ENCODE data around the gene GATC. TPM values are rescaled to one million over a fixed set of nuclear protein-coding genes. Genes with fewer than 3 reads are reported as not detected.
"Not testable (repeated sequence)": the region's sequence is repeated elsewhere in the genome, so short reads cannot be mapped to it uniquely, and the experiment has no call there.

GATC gene
- total RNA-seq, 3 donors from 2014 or later: 47.6 to 58.0 (median 55.1) TPM

GRCh38 chr12:120421701-120422100 lies 24.5 kb upstream of the GATC start:
- Mint-ChIP-seq H3K4me3 (no peak overlapping the region), H3K27me3 (ENCODE audit: low read depth) (peaks cover 2% of the 10 kb centered on the region), H3K36me3 (ENCODE audit: insufficient read depth) (no peaks in the 10 kb centered on the region), H3K9me3 (no peaks in the 10 kb centered on the region), H3K4me1 (ENCODE audit: low read depth) (no peaks in the 10 kb centered on the region)
- no peak for DNase-seq
- no peak for ATAC-seq

GRCh38 chr12:120422892-120423456 lies 23.3 kb upstream of the GATC start:
- no peak overlapping the region for H3K4me3 Mint-ChIP-seq
- no peaks in the 10 kb centered on the region for H3K27me3 Mint-ChIP-seq (ENCODE audit: low read depth)
- no peak for DNase-seq

GRCh38 chr12:120425797-120426196 lies 20.4 kb upstream of the GATC start:
- Mint-ChIP-seq H3K36me3 (ENCODE audit: insufficient read depth) (no peaks in the 10 kb centered on the region), H3K9me3 (no peaks in the 10 kb centered on the region), H3K4me1 (ENCODE audit: low read depth) (peaks cover 2% of the 10 kb centered on the region), H3K27me3 (ENCODE audit: low read depth) (peaks cover 2% of the 10 kb centered on the region), H3K4me3 (no peak overlapping the region)
- DNase-seq: no peak
- no peak for ATAC-seq

More at GRCh38 chr12:120422892-120423456, 23.3 kb upstream of the GATC start:
- H3K9me3 Mint-ChIP-seq: no peaks in the 10 kb centered on the region
- no peak for ATAC-seq
- H3K36me3 Mint-ChIP-seq (ENCODE audit: insufficient read depth): no peaks in the 10 kb centered on the region
- H3K4me1 Mint-ChIP-seq (ENCODE audit: low read depth): no peaks in the 10 kb centered on the region

- no peak for ATAC-seq
- Mint-ChIP-seq H3K4me1 (ENCODE audit: low read depth) (peaks cover 3% of the 10 kb centered on the region), H3K36me3 (ENCODE audit: insufficient read depth) (no peaks in the 10 kb centered on the region)
Observed at GRCh38 chr12:120428597-120429229, 17.5 kb upstream of the GATC start.

GRCh38 chr12:120429368-120429767 lies 16.9 kb upstream of the GATC start:
- Mint-ChIP-seq H3K4me1 (ENCODE audit: low read depth) (peaks cover 3% of the 10 kb centered on the region), H3K36me3 (ENCODE audit: insufficient read depth) (no peaks in the 10 kb centered on the region), H3K9me3 (no peaks in the 10 kb centered on the region), H3K27me3 (ENCODE audit: low read depth) (peaks cover 7% of the 10 kb centered on the region), H3K4me3 (no peak overlapping the region)
- ATAC-seq (no peak), DNase-seq (no peak)

More at GRCh38 chr12:120428597-120429229, 17.5 kb upstream of the GATC start:
- no peak for DNase-seq
- Mint-ChIP-seq H3K4me3 (no peak overlapping the region), H3K9me3 (no peaks in the 10 kb centered on the region), H3K27me3 (ENCODE audit: low read depth) (peaks cover 5% of the 10 kb centered on the region)

GRCh38 chr12:120432772-120433525 lies 13.3 kb upstream of the GATC start:
- DNase-seq (no peak), ATAC-seq (no peak)
- Mint-ChIP-seq H3K9me3 (no peaks in the 10 kb centered on the region), H3K36me3 (ENCODE audit: insufficient read depth) (no peaks in the 10 kb centered on the region), H3K27me3 (ENCODE audit: low read depth) (peaks cover 8% of the 10 kb centered on the region), H3K4me1 (ENCODE audit: low read depth) (peaks cover 10% of the 10 kb centered on the region), H3K4me3 (no peak overlapping the region)

GRCh38 chr12:120437735-120438494 lies 8.3 kb upstream of the GATC start, which contains the start of gene COX6A1:
TSS of gene COX6A1 (plus strand) at chr12:120438113. CDS start at chr12:120438127, 14 bp downstream.
- Mint-ChIP-seq H3K9me3 (no peaks in the 10 kb centered on the region), H3K27me3 (ENCODE audit: low read depth) (peaks cover 4% of the 10 kb centered on the region), H3K4me1 (ENCODE audit: low read depth) (peaks cover 24% of the 10 kb centered on the region), H3K4me3 (peak within 1 kb of the TSS; percentile 96), H3K36me3 (ENCODE audit: insufficient read depth) (peaks cover 4% of the 10 kb centered on the region)
- DNase-seq: peak; percentile 95
- ATAC-seq: peak; percentile 97 to 98

- H3K4me3 Mint-ChIP-seq: peak overlapping the region; percentile 96
- DNase-seq: no peak
- H3K27me3 Mint-ChIP-seq (ENCODE audit: low read depth): peaks cover 3% of the 10 kb centered on the region
- peaks cover 24% of the 10 kb centered on the region for H3K4me1 Mint-ChIP-seq (ENCODE audit: low read depth)
- no peak for ATAC-seq
- H3K36me3 Mint-ChIP-seq (ENCODE audit: insufficient read depth): peaks cover 5% of the 10 kb centered on the region
- no peaks in the 10 kb centered on the region for H3K9me3 Mint-ChIP-seq
Observed at GRCh38 chr12:120438495-120439198, 7.6 kb upstream of the GATC start.

GRCh38 chr12:120439646-120440247 lies 6.5 kb upstream of the GATC start:
- H3K27me3 Mint-ChIP-seq (ENCODE audit: low read depth): no peaks in the 10 kb centered on the region
- peak; percentile 68 for DNase-seq
- peaks cover 26% of the 10 kb centered on the region for H3K4me1 Mint-ChIP-seq (ENCODE audit: low read depth)
- H3K36me3 Mint-ChIP-seq (ENCODE audit: insufficient read depth): peaks cover 11% of the 10 kb centered on the region
- H3K4me3 Mint-ChIP-seq: peak overlapping the region; percentile 45
- H3K9me3 Mint-ChIP-seq: no peaks in the 10 kb centered on the region
- peak; percentile 45 to 53 for ATAC-seq

- H3K4me1 Mint-ChIP-seq (ENCODE audit: low read depth): peaks cover 34% of the 10 kb centered on the region
- H3K4me3 Mint-ChIP-seq: peak overlapping the region; percentile 97
- peaks cover 11% of the 10 kb centered on the region for H3K36me3 Mint-ChIP-seq (ENCODE audit: insufficient read depth)
- ATAC-seq: no peak
- no peaks in the 10 kb centered on the region for H3K9me3 Mint-ChIP-seq
- DNase-seq: no peak
- no peaks in the 10 kb centered on the region for H3K27me3 Mint-ChIP-seq (ENCODE audit: low read depth)
Observed at GRCh38 chr12:120444676-120445075, 1.6 kb upstream of the GATC start.

GRCh38 chr12:120446844-120447178 lies 567 bp downstream of the GATC start:
- Mint-ChIP-seq H3K4me1 (ENCODE audit: low read depth) (peaks cover 26% of the 10 kb centered on the region), H3K36me3 (ENCODE audit: insufficient read depth) (peaks cover 11% of the 10 kb centered on the region), H3K4me3 (peak overlapping the region; percentile 97)
- not testable (repeated sequence) for ATAC-seq; H3K27me3 Mint-ChIP-seq (ENCODE audit: low read depth); H3K9me3 Mint-ChIP-seq; DNase-seq

GRCh38 chr12:120447992-120448391 lies 1.7 kb downstream of the GATC start:
- Mint-ChIP-seq H3K36me3 (ENCODE audit: insufficient read depth) (peaks cover 11% of the 10 kb centered on the region), H3K27me3 (ENCODE audit: low read depth) (no peaks in the 10 kb centered on the region), H3K4me1 (ENCODE audit: low read depth) (peaks cover 26% of the 10 kb centered on the region), H3K9me3 (no peaks in the 10 kb centered on the region), H3K4me3 (peak overlapping the region; percentile 97)
- DNase-seq (no peak), ATAC-seq (no peak)

GRCh38 chr12:120452524-120452923 lies 6.3 kb downstream of the GATC start:
- Mint-ChIP-seq H3K4me1 (ENCODE audit: low read depth) (peaks cover 18% of the 10 kb centered on the region), H3K36me3 (ENCODE audit: insufficient read depth) (peaks cover 11% of the 10 kb centered on the region)
- ATAC-seq; DNase-seq; H3K4me3 Mint-ChIP-seq; H3K9me3 Mint-ChIP-seq; H3K27me3 Mint-ChIP-seq (ENCODE audit: low read depth): not testable (repeated sequence)

All from activated T-cell treated with anti-CD3 and anti-CD28 coated beads, Interleukin-2, amount 50 U/mL, for 4 hours (primary cell).